Stimulated activated CD4-positive, alpha-beta T cell treated with anti-CD3 and anti-CD28 coated beads, Interleukin-2, amount 100 ng/mL, for 4 hours (primary cell): ENCODE measurements around the gene EXOC7.

ENCODE experiments used
- DNase-seq: peaks from one replicate; pipeline ENCODE4 v3.0.0-alpha.2; 2020; ENCODE audit warnings: low read depth

Gene EXOC7

GRCh38 chr17:76103274-76104139, at the start of gene EXOC7:
Gene EXOC7 (minus strand): TSS chr17:76103787. CDS start chr17:76103692, 95 bp downstream.
- DNase-seq = peak; percentile 86

GRCh38 chr17:76153202-76153601, 49.6 kb upstream of the EXOC7 start:
- DNase-seq = no peak

GRCh38 chr17:76152591-76152990, 49.0 kb upstream of the EXOC7 start:
- DNase-seq = no peak

GRCh38 chr17:76151896-76152454, 48.4 kb upstream of the EXOC7 start:
- DNase-seq = no peak

GRCh38 chr17:76150712-76151622, 47.4 kb upstream of the EXOC7 start:
- no peak for DNase-seq

- no peak for DNase-seq
Observed at GRCh38 chr17:76149214-76149613, 45.6 kb upstream of the EXOC7 start.

- DNase-seq = no peak
Observed at GRCh38 chr17:76148015-76148326, 44.4 kb upstream of the EXOC7 start.

- no peak for DNase-seq
Observed at GRCh38 chr17:76147211-76148014, 43.8 kb upstream of the EXOC7 start.

- DNase-seq = no peak
Observed at GRCh38 chr17:76146053-76146851, 42.7 kb upstream of the EXOC7 start.

GRCh38 chr17:76145231-76146052, 41.9 kb upstream of the EXOC7 start:
- peak; percentile 51 for DNase-seq

- no peak for DNase-seq
Observed at GRCh38 chr17:76142585-76143041, 39.0 kb upstream of the EXOC7 start.

GRCh38 chr17:76142039-76142584, 38.5 kb upstream of the EXOC7 start:
- no peak for DNase-seq

- peak; percentile 82 for DNase-seq
Observed at GRCh38 chr17:76141212-76142038, 37.8 kb upstream of the EXOC7 start, which contains the start of gene FOXJ1. Gene FOXJ1 (minus strand): TSS chr17:76141245. CDS start chr17:76140395, 850 bp downstream.

- DNase-seq = no peak
Observed at GRCh38 chr17:76140661-76141211, 37.1 kb upstream of the EXOC7 start.

GRCh38 chr17:76139801-76140660, 36.4 kb upstream of the EXOC7 start:
- no peak for DNase-seq

- no peak for DNase-seq
Observed at GRCh38 chr17:76138896-76139752, 35.5 kb upstream of the EXOC7 start.
